GM11168 (cell line): ENCODE results near the gene RNF113B.

ENCODE experiments used
- in situ Hi-C: fragments of 300-500 bp; cut with MboI; formaldehyde crosslinking; loops from one replicate; pipeline ENCODE4 v1.12.0; 2022; ENCODE audit warnings: low sequenced_read_pairs; ENCODE audit not compliant: unreplicated experiment

Gene RNF113B

GRCh38 chr13:98143157-98143553 is 33.9 kb downstream of the RNF113B start:
- in situ Hi-C loops = no loop called here

GRCh38 chr13:98142380-98143156 is 34.5 kb downstream of the RNF113B start, which contains the start of gene FARP1:
Gene FARP1, plus strand, starts transcription at chr13:98143094. Its CDS starts 70,149 bp downstream, at chr13:98213243.
- in situ Hi-C loops = no loop called here

GRCh38 chr13:98141509-98142379 is 35.3 kb downstream of the RNF113B start:
- in situ Hi-C loops = no loop called here

- in situ Hi-C loops = no loop called here
These were observed 36.0 kb downstream of the RNF113B start for GRCh38 chr13:98141091-98141490.

GRCh38 chr13:98134901-98135300 is 42.2 kb downstream of the RNF113B start:
- in situ Hi-C loops = no loop called here

GRCh38 chr13:98133946-98134345 is 43.1 kb downstream of the RNF113B start:
- in situ Hi-C loops = no loop called here

GRCh38 chr13:98129059-98129746 is 47.9 kb downstream of the RNF113B start:
- in situ Hi-C loops = no loop called here
